Thyroid gland (tissue), 4 donors: ENCODE measurements around the gene ANKRD52. TPM values are rescaled to one million over a fixed set of nuclear protein-coding genes. Genes with fewer than 3 reads are reported as not detected.

Experiments used
- DNase-seq, 2 donors: peaks; one replicate each; pipeline ENCODE4 v3.0.0-alpha.2; 2019
- H3K27ac ChIP-seq, 3 donors: fragments of 200-600 bp; sonication (generic); 1 replicate in 2 of 3; 2 replicates in 1 of 3; pipeline ENCODE4 v1.5.1; 2016 to 2019; ENCODE audit warnings: mild to moderate bottlenecking in 1 of 3, moderate library complexity in 1 of 3
- H3K27me3 ChIP-seq: fragments of 200-600 bp; sonication (generic); one replicate; pipeline ENCODE4 v1.5.1; 2019
- H3K36me3 ChIP-seq, 2 donors: fragments of 200-600 bp; sonication (generic); one replicate each; pipeline ENCODE4 v1.5.1; 2016 to 2019
- H3K4me1 ChIP-seq, 2 donors: fragments of 200-600 bp; sonication (generic); one replicate each; pipeline ENCODE4 v1.5.1; 2017 to 2019
- H3K4me3 ChIP-seq, 3 donors: fragments of 200-600 bp; sonication (generic); replicated peaks in 1 of 3; 1 replicate in 2 of 3; 2 replicates in 1 of 3; pipeline ENCODE4 v1.5.1; 2016; ENCODE audit warnings: mild to moderate bottlenecking in 1 of 3
- H3K9me3 ChIP-seq: fragments of 200-600 bp; sonication (generic); one replicate; pipeline ENCODE4 v1.5.1; 2017
- POLR2A ChIP-seq, 2 donors: fragments of 450-650 bp; IDR thresholded peaks; one replicate each; pipeline ENCODE4 v1.6.1; 2017; ENCODE audit warnings: antibody characterized with exemption in 2 of 2, mild to moderate bottlenecking in 2 of 2, moderate library complexity in 1 of 2
- WGBS, 2 donors: methylation state at CpG; one replicate each; pipeline ENCODE4 v1.1.5; 2017; 5-methylcytosine and 5-hydroxymethylcytosine counted together
- intact Hi-C: fragments of 100-400 bp; cut with DNase I; formaldehyde crosslinking; loops from one replicate; pipeline ENCODE4 v1.15.1; 2023
- total RNA-seq, 4 donors: library from RNA; depleted of rRNA; stranded (reverse); fragments of >200 nt; gene quantifications; one replicate each; pipeline ENCODE4 v1.2.3, GENCODE V29; 2016
- TF ChIP-seq, protein P1 (sequence below), 6 experiments: fragments of 200-600 bp in 3 of 6; fragments of 450-650 bp in 3 of 6; sonication (generic) in 3 of 6; IDR thresholded peaks; one replicate each; pipeline ENCODE4 v1.5.1; 2016 to 2019; ENCODE audit warnings: antibody characterized with exemption in 6 of 6, mild to moderate bottlenecking in 2 of 6, inconsistent platforms in 1 of 6, moderate library complexity in 1 of 6

ANKRD52 gene
- total RNA-seq, 4 donors from 2014 or later, result 15.9 to 22.3 (median 18.3) TPM

- Histone ChIP-seq H3K4me1 (no peaks in the 10 kb centered on the region), H3K27ac (no peak overlapping the region), H3K9me3 (no peaks in the 10 kb centered on the region), H3K4me3 (no peak overlapping the region), H3K27me3 (no peaks in the 10 kb centered on the region), H3K36me3 (peaks cover 78 to 94% of the 10 kb centered on the region in 2 donors)
- TF ChIP-seq, protein P1, sequence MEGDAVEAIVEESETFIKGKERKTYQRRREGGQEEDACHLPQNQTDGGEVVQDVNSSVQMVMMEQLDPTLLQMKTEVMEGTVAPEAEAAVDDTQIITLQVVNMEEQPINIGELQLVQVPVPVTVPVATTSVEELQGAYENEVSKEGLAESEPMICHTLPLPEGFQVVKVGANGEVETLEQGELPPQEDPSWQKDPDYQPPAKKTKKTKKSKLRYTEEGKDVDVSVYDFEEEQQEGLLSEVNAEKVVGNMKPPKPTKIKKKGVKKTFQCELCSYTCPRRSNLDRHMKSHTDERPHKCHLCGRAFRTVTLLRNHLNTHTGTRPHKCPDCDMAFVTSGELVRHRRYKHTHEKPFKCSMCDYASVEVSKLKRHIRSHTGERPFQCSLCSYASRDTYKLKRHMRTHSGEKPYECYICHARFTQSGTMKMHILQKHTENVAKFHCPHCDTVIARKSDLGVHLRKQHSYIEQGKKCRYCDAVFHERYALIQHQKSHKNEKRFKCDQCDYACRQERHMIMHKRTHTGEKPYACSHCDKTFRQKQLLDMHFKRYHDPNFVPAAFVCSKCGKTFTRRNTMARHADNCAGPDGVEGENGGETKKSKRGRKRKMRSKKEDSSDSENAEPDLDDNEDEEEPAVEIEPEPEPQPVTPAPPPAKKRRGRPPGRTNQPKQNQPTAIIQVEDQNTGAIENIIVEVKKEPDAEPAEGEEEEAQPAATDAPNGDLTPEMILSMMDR (IDR thresholded peaks at IDR 0.05), result no peak
- no peak for TF ChIP-seq POLR2A (IDR thresholded peaks at IDR 0.05)
- intact Hi-C loops, result no loop called here
- DNase-seq, result no peak
- WGBS, 2 donors, result 77 to 80% methylated on average over 1 to 3 of the region's 3 CpGs
These were observed 14.4 kb downstream of the ANKRD52 start for GRCh38 chr12:56243731-56244181.

DNA sequence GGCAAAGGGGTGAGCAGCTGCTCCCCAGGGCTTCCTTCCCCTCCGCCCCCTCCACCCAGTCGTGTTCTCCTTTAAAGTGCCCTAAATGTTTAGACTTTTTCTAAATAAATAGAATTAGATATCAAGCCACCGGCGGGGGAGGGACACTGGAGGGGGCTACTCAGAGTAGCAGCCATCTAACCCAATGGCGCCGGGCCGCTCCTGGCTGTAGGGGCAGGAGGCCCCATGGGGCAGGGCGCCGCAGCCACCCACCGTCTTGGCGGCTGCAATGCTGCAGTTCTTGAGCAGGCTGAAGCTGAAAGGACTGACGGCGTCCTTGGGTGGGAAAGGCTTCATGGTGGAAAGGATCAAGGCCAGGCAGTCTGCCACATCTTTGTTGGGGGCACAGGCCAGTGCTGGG, 15.2 kb downstream of the ANKRD52 start:
- no peak for DNase-seq
- Histone ChIP-seq H3K27me3 (no peaks in the 10 kb centered on the region), H3K36me3 (peaks cover 70 to 86% of the 10 kb centered on the region in 2 donors), H3K4me1 (no peaks in the 10 kb centered on the region), H3K4me3 (no peak overlapping the region), H3K27ac (no peak overlapping the region), H3K9me3 (no peaks in the 10 kb centered on the region)
- TF ChIP-seq POLR2A (IDR thresholded peaks at IDR 0.05), result no peak
- TF ChIP-seq, protein P1 (IDR thresholded peaks at IDR 0.05), result no peak
- 94 to 95% methylated on average over 13 of the region's 13 CpGs for WGBS, 2 donors
- intact Hi-C loops, result no loop called here

DNA sequence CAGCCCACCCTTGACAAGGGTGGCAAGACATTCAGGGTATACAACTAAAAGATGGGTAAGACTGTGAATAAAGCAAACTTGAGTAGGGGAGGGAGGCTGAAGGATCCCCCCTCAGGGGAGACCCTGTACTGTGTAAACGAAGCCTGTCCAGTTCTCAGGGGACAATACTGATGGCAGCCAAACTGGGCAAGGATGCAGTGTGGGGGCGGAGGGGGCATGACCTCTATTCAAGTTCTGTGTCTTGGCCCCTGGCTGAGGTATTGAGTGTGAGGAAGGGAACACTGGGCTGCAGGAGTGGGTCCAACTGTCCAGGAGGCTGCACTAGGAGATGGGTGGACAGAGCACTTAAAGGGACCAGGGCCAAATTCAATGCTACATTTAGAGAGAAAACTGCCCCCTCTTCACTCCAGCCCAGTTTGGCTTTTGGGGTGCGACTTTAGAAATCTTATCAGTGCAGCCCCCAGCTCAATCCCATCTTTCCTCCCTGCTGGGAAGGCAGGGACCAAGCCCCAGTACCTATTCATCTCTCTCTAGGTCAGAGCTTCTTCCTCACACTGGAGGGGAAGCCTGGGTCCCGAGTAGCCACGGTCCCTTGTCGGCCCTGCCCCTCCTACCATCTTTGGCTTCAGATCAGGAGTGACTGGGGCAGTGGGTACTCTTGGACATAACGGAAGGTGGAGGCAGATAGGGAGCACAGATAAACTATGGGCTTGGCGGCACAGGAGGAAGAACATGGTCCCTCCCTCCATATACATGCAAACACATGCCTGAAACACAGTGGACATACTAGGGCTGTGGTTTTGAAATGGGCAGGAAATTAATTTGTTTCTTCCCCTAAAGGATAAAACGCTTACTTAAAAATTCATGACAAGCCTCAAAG, 16.5 kb downstream of the ANKRD52 start:
- Histone ChIP-seq H3K9me3 (no peaks in the 10 kb centered on the region), H3K4me1 (no peaks in the 10 kb centered on the region), H3K27me3 (no peaks in the 10 kb centered on the region), H3K36me3 (peaks cover 57 to 73% of the 10 kb centered on the region in 2 donors), H3K27ac (no peak overlapping the region), H3K4me3 (no peak overlapping the region)
- no peak for DNase-seq
- intact Hi-C loops, result no loop called here
- TF ChIP-seq, protein P1 (IDR thresholded peaks at IDR 0.05), result no peak
- TF ChIP-seq POLR2A (IDR thresholded peaks at IDR 0.05), result no peak
- WGBS, 2 donors, result 75 to 94% methylated on average over 9 of the region's 9 CpGs

DNA sequence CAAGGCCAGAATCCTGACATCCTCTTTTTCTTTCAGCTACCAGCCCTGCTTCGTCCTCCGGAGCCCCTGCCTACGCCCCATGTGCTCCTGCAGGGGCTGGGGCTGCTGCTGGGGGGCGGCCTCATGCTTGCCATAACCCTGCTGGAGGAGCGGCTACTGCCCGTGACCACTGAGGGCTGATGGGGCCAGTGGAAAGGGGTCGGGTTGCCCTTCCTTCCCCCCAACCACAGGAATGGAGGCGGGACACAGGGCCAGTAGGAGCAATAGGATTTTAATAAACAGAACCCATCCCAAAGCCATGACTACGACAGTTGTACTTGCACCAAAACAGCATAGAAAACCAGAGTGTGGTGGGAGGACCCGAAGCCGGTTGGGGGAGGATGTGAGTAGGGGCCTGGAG, 20.6 kb downstream of the ANKRD52 start:
- DNase-seq, result no peak
- no peak for TF ChIP-seq POLR2A (IDR thresholded peaks at IDR 0.05)
- TF ChIP-seq, protein P1 (IDR thresholded peaks at IDR 0.05), result no peak
- no peaks in the 10 kb centered on the region for H3K9me3 ChIP-seq
- H3K4me1 ChIP-seq, result no peaks in the 10 kb centered on the region
- H3K27ac ChIP-seq, result no peak overlapping the region
- H3K36me3 ChIP-seq, result peaks cover 16 to 32% of the 10 kb centered on the region in 2 donors
- no peaks in the 10 kb centered on the region for H3K27me3 ChIP-seq
- WGBS, 2 donors, result 77 to 82% methylated on average over 11 of the region's 11 CpGs
- no peak overlapping the region for H3K4me3 ChIP-seq
- intact Hi-C loops, result no loop called here

GRCh38 chr12:56236985-56237384, 21.2 kb downstream of the ANKRD52 start:
- WGBS, 2 donors, result 69 to 92% methylated on average over 2 of the region's 5 CpGs
- Histone ChIP-seq H3K36me3 (peaks cover 10 to 27% of the 10 kb centered on the region in 2 donors), H3K9me3 (no peaks in the 10 kb centered on the region), H3K27me3 (no peaks in the 10 kb centered on the region), H3K27ac (no peak overlapping the region), H3K4me1 (no peaks in the 10 kb centered on the region), H3K4me3 (no peak overlapping the region)
- intact Hi-C loops, result no loop called here
- no peak for TF ChIP-seq POLR2A (IDR thresholded peaks at IDR 0.05)
- TF ChIP-seq, protein P1 (IDR thresholded peaks at IDR 0.05), result no peak
- no peak for DNase-seq
